ENCODE measurements around the gene MACC1. TPM values are rescaled to one million over a fixed set of nuclear protein-coding genes. Genes with fewer than 3 reads are reported as not detected.

MACC1 gene
- total RNA-seq, 1 donor from 2014 or later, result 0.13 TPM

GRCh38 chr7:20107582-20107981, 109.6 kb downstream of the MACC1 start:
- intact Hi-C loops (cut with DNase I), result no loop called here
- no peak for DNase-seq (ENCODE audit: low spot score)

DNA sequence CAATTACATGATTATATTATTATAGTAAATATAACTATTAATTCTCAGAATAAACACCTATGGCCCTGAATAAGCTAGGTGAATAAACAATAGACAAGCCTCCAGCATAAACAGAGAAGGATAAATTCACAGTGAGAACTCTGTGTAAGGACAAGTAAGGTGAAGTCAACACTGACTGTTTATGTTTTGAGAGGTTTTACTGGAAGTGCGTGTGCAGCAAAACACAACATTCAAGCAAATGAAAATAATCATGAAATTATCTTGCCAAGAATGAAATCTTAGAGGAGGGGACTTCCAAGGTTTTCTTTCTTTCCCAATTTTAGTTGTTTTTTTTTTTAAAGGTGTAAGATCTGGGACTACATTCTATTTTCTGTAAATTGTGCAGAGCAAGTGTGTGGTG, 112.5 kb downstream of the MACC1 start:
- no peak for DNase-seq (ENCODE audit: low spot score)
- intact Hi-C loops (cut with DNase I), result no loop called here

DNA sequence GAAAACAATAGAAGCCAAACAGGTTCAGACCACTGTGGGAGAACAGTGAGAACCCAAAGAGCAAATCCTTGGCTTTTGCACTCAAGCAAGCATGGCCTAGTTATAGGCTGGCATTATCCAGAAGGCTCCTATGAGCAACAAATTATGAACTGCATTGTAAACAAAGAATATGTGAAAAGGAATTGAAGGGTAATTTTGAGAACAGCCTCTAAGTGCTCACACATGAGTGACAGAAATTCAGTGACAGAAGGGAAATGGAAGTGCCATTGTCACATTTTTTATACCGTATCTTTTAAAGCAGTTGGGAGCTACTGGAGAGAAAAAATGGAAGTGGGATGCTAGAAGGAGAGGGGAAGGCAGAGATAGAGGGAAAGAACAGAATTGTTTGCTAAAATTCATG, 114.2 kb downstream of the MACC1 start:
- no peak for DNase-seq (ENCODE audit: low spot score)
- intact Hi-C loops (cut with DNase I), result no loop called here

- no peak for DNase-seq (ENCODE audit: low spot score)
- intact Hi-C loops (cut with DNase I), result no loop called here
Observed at GRCh38 chr7:20095862-20096261, 121.3 kb downstream of the MACC1 start.

- DNase-seq (ENCODE audit: low spot score), result no peak
- intact Hi-C loops (cut with DNase I), result no loop called here
Observed at GRCh38 chr7:20095436-20095835, 121.7 kb downstream of the MACC1 start.

GRCh38 chr7:20089431-20089830, 127.8 kb downstream of the MACC1 start:
- DNase-seq (ENCODE audit: low spot score), result no peak
- intact Hi-C loops (cut with DNase I), result no loop called here

- intact Hi-C loops (cut with DNase I), result no loop called here
- no peak for DNase-seq (ENCODE audit: low spot score)
Observed at GRCh38 chr7:20085086-20085485, 132.1 kb downstream of the MACC1 start.

Other genes starting within 250 kb of the MACC1 start
- gene ITGB8, start 113.5 kb upstream of the MACC1 start, total RNA-seq, result 1.5 TPM